NK-92 (cell line): Measurements from ENCODE around the gene SMYD5.
"Not testable (repeated sequence)": the region's sequence is repeated elsewhere in the genome, so short reads cannot be mapped to it uniquely, and the experiment has no call there.

ENCODE experiments used
- DNase-seq: peaks from one replicate; lab custom pipeline; 2025; ENCODE audit not compliant: unreplicated experiment; lab: John Stamatoyannopoulos, UW

The SMYD5 gene

GRCh38 chr2:73259276-73259675 lies 45.2 kb downstream of the SMYD5 start:
- no peak for DNase-seq

GRCh38 chr2:73259704-73260337 lies 45.8 kb downstream of the SMYD5 start:
- no peak for DNase-seq

- no peak for DNase-seq
Observed at GRCh38 chr2:73260338-73260984, 46.4 kb downstream of the SMYD5 start.

- DNase-seq: no peak
Observed at GRCh38 chr2:73262108-73262651, 48.1 kb downstream of the SMYD5 start.

GRCh38 chr2:73262691-73263429 lies 48.8 kb downstream of the SMYD5 start:
- DNase-seq: not testable (repeated sequence)

GRCh38 chr2:73263540-73264331 lies 49.7 kb downstream of the SMYD5 start:
- DNase-seq: no peak

- no peak for DNase-seq
Observed at GRCh38 chr2:73264332-73264606, 50.2 kb downstream of the SMYD5 start.

GRCh38 chr2:73264783-73265182 lies 50.7 kb downstream of the SMYD5 start:
- no peak for DNase-seq

GRCh38 chr2:73265298-73266060 lies 51.4 kb downstream of the SMYD5 start:
- no peak for DNase-seq

- no peak for DNase-seq
Observed at GRCh38 chr2:73266061-73266901, 52.2 kb downstream of the SMYD5 start.

- no peak for DNase-seq
Observed at GRCh38 chr2:73267008-73267407, 53.0 kb downstream of the SMYD5 start.

- DNase-seq: no peak
Observed at GRCh38 chr2:73268366-73268829, 54.4 kb downstream of the SMYD5 start.

GRCh38 chr2:73268830-73269685 lies 55.0 kb downstream of the SMYD5 start:
- no peak for DNase-seq

GRCh38 chr2:73269686-73270465 lies 55.8 kb downstream of the SMYD5 start:
- DNase-seq: no peak

- no peak for DNase-seq
Observed at GRCh38 chr2:73272270-73272669, 58.2 kb downstream of the SMYD5 start.
